ENCODE data around the gene RASSF4.
"Not testable (repeated sequence)": the region's sequence is repeated elsewhere in the genome, so short reads cannot be mapped to it uniquely, and the experiment has no call there.

RASSF4 gene

DNA sequence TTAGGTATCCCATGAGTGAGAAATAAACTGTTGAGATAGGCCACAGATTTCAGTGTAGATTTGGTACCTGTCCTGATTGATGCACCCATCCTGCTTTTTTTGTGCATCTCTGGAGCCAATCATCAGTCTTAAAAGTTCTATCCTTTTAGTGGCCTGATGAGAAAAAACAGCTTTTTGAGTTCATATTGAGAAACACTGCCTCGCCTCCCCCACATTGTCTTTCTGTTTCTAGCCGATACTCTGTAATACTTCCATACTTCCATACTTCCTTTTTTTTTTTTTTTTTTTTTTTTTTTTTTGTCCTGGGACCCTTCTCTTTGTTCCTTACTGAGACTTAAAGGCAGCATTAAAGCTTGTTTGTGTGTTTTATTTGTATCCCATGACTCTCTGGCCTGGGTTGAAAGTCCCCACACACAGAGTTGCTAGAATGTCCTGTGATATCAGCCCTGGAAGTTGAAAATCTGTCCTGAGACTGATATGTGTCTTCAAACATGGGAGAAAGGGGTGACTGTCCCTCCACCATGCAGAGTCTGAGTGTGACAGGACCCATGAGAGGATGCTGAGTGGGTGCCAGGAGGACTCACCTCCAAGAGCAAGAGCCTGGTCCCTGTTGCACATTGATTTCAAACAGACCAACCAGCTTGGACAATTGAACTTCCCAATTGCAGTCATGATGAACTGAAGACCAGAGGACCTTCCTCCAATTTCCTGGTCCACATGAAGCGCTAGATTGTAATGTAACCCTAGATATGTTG, 46.9 kb downstream of the RASSF4 start:
- DNase-seq (ENCODE audit: low spot score): no peak

DNA sequence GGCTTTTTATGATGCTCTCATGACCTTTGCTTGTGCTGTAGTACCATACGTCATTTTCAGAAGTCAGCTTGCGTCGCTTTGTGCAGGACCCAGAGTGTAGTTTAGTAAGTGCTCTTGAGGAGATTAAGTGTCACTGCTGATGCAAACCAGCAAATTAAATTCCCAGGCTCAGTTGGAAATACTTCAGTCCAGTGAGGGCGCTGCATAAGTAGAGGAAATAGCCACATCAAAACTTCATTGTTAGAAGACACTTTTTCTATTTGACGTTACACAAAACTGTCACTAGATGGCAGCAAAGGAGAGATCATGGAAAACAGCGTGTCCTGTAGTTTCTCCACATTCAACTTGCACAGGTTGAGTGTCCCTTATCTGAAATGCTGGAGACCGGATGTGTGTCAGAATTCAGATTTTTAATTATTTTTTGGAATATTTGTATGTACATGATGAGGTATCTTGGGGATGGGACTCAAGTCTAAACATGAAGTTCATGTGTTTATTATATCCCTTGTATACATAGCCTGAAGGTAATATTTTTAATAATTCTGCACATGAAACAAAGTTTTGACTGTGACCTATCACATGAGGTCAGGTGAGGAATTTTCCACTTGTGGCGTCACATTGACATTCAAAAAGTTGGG, 49.0 kb downstream of the RASSF4 start:
- peak; percentile 65 for DNase-seq (ENCODE audit: low spot score)

DNA sequence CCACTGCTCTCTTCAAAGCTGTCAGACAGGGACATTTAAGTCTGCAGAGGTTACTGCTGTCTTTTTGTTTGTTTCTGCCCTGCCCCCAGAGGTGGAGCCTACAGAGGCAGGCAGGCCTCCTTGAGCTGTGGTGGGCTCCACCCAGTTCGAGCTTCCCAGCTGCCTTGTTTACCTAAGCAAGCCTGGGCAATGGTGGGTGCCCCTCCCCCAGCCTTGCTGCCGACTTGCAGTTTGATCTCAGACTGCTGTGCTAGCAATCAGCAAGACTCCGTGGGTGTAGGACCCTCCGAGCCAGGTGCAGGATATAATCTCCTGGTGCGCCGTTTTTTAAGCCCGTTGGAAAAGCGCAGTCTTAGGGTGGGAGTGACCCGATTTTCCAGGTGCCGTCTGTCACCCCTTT, 55.0 kb downstream of the RASSF4 start:
- not testable (repeated sequence) for DNase-seq (ENCODE audit: low spot score)

DNA sequence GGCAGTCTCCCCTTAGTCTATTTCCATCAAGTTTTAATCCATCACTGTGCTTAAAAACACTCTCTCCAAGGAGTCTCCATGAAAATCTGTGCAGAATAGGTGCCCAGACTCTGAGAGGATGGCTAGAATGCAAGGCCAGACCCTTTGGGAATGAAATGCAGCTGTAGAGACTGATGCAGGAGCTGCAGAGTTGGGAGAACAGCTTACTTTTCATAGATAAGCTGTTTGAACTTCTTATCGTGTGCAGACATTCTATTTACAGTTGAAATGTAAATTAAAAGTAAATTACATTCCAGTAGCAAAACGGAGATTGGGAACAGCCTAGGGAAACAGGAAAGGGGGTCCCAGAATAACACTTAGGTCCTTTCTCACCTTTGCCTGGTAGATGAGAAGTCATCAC, 56.0 kb downstream of the RASSF4 start:
- no peak for DNase-seq (ENCODE audit: low spot score)

DNA sequence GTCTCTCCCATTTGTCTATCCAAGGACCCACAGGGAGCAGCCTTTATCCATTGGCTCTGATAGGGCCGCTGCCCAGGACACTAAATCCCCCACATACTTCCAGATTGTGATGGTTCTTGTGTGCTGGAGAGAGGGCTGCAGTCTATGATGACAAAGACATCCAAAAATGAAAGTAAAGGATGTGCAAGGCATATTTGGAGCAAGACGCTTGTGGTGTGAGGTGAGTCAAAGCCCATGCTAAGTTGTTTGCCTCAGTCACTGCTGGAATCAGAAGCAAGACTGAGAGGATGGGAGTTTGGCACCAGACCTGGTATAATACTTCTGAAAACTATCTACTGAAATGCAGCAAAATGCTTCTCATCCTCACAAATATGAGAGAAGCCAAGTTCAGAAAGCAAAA, 63.8 kb downstream of the RASSF4 start:
- no peak for DNase-seq (ENCODE audit: low spot score)

DNA sequence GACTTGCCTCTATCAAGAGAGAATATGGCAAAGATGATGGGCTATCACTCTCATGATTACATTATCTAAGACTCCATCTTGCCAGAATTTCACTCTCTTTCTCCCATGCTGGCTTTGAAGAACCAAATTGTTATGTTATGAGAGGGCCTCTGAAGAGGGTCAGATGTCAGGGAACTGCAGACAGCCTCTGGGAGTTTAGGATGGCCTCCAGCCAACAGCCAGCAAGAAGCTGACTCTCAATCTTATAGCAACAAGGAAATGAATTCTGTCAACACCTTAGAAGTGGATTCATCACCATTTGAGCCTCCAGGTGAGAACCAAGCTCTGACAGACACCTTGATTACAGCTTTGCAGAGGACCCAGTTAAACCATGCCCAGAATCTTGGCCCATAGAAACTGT, 74.7 kb downstream of the RASSF4 start:
- DNase-seq (ENCODE audit: low spot score): no peak

DNA sequence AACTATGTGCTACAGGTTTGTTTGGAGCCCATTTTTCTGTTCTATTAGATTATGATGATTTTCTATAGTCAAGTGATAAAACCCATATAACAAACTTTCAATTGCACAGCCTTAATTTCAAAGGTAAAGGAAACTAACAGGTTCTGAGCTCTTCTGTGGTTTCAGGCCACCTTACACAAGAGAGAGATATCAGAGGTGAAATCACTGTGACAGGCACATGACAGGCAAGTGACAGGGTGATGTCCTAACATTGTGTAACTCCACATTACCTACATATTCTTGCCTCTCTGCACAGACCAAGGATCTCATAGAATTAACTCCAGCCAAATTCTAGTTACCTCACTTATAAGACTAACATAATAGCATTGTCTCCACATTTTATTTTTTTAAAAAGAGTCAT, 76.1 kb downstream of the RASSF4 start:
- no peak for DNase-seq (ENCODE audit: low spot score)

DNA sequence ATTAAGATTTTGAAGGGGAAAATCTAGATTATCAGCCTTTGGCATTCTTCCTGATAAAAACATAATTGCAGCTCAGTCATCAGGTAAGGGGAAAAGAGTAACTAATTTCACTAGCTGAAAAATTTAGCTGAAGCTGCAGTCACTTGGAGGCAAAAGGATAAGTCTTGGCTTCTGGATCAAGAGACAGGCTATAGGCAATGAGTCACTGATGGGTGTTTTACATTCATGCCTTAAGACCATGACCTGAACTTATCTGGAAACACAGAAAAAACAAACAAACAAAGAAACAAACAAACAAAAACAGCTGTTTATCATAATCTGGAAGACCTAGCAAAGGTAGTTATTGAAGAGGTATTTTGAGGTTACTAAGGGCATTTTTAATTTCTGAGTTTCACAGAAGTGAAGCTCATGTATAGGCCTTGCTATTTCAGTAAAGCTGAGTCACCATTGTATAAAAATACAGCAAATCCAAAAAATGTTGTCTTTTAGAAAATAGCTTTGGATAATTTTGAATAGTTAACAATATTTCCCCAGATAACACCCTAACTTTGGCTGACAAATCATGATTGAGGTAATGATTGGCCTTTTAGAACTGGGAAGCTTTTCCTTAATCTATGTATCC, 81.4 kb downstream of the RASSF4 start:
- DNase-seq (ENCODE audit: low spot score): no peak

DNA sequence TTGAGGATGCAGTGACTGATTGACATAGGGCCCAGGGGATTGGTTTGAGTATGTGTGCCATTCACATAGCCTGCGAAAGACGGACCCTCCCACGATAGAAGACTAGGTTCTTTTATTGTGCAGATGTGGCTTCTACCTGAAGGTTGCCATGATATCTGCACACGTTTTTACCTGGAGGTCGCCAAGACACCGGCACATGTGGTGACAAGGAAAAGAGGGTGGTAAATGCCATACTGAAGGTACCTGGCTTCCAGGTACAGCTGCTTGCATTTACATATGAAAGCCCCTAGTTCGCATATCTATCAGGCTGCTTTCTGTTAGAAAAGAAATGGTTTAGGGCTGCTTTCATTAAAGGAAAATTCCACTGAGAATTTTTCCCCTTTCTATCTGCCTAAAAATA, 84.7 kb downstream of the RASSF4 start:
- no peak for DNase-seq (ENCODE audit: low spot score)

Data from hematopoietic multipotent progenitor cell treated with erythropoietin and hydrocortisone succinate and interleukin-3 and kit ligand, for 17 days (in vitro differentiated cells).